Measurements from ENCODE around the gene CDKN2C.
"Not testable (repeated sequence)": the region's sequence is repeated elsewhere in the genome, so short reads cannot be mapped to it uniquely, and the experiment has no call there.

CDKN2C gene

GRCh38 chr1:51005549-51005948 lies 35.5 kb downstream of the CDKN2C start:
- not testable (repeated sequence) for H3K9ac ChIP-seq (ENCODE audit: low read length in 5 of 5)

GRCh38 chr1:51009381-51009780 lies 39.3 kb downstream of the CDKN2C start:
- peaks cover 0 to 18% (median 0%) of the 10 kb centered on the region in 5 donors for H3K4me1 ChIP-seq (ENCODE audit: control insufficient read depth in 5 of 5, insufficient read depth in 5 of 5, low read length in 5 of 5)
- no peak overlapping the region for H3K9ac ChIP-seq (ENCODE audit: low read length in 5 of 5)
- peaks cover 0 to 3% (median 0%) of the 10 kb centered on the region in 5 donors for H3K36me3 ChIP-seq (ENCODE audit: control insufficient read depth in 5 of 5, insufficient read depth in 5 of 5, low read length in 5 of 5)
- no peaks in the 10 kb centered on the region for H3K27me3 ChIP-seq (ENCODE audit: control insufficient read depth in 5 of 5, insufficient read depth in 4 of 5, low read length in 5 of 5)
- H3K9me3 ChIP-seq (ENCODE audit: control insufficient read depth in 5 of 5, low read length in 5 of 5), result no peaks in the 10 kb centered on the region
- H3K4me3 ChIP-seq (ENCODE audit: low read depth in 1 of 5, low read length in 5 of 5), result no peak overlapping the region
- H3K27ac ChIP-seq (ENCODE audit: low read depth, low read length), result peak overlapping the region; percentile 39

More at GRCh38 chr1:51005549-51005948, 35.5 kb downstream of the CDKN2C start:
- H3K36me3 ChIP-seq (ENCODE audit: control insufficient read depth in 5 of 5, insufficient read depth in 5 of 5, low read length in 5 of 5); H3K27me3 ChIP-seq (ENCODE audit: control insufficient read depth in 5 of 5, insufficient read depth in 4 of 5, low read length in 5 of 5); H3K27ac ChIP-seq (ENCODE audit: low read depth, low read length); H3K9me3 ChIP-seq (ENCODE audit: control insufficient read depth in 5 of 5, low read length in 5 of 5); H3K4me3 ChIP-seq (ENCODE audit: low read depth in 1 of 5, low read length in 5 of 5): not testable (repeated sequence)
- H3K4me1 ChIP-seq (ENCODE audit: control insufficient read depth in 5 of 5, insufficient read depth in 5 of 5, low read length in 5 of 5), result peaks cover 0 to 15% (median 0%) of the 10 kb centered on the region in 5 donors

GRCh38 chr1:51014878-51015277 lies 44.8 kb downstream of the CDKN2C start:
- H3K4me1 ChIP-seq (ENCODE audit: control insufficient read depth in 5 of 5, insufficient read depth in 5 of 5, low read length in 5 of 5), result peaks cover 0 to 18% (median 1%) of the 10 kb centered on the region in 5 donors
- H3K27me3 ChIP-seq (ENCODE audit: control insufficient read depth in 5 of 5, insufficient read depth in 4 of 5, low read length in 5 of 5), result no peaks in the 10 kb centered on the region
- no peak overlapping the region for H3K4me3 ChIP-seq (ENCODE audit: low read depth in 1 of 5, low read length in 5 of 5)
- H3K9me3 ChIP-seq (ENCODE audit: control insufficient read depth in 5 of 5, low read length in 5 of 5), result peaks cover 0 to 2% (median 0%) of the 10 kb centered on the region in 5 donors
- H3K27ac ChIP-seq (ENCODE audit: low read depth, low read length), result no peak overlapping the region
- H3K9ac ChIP-seq (ENCODE audit: low read length in 5 of 5), result no peak overlapping the region
- H3K36me3 ChIP-seq (ENCODE audit: control insufficient read depth in 5 of 5, insufficient read depth in 5 of 5, low read length in 5 of 5), result no peaks in the 10 kb centered on the region

- Histone ChIP-seq H3K4me3 (ENCODE audit: low read depth in 1 of 5, low read length in 5 of 5) (no peak overlapping the region), H3K4me1 (ENCODE audit: control insufficient read depth in 5 of 5, insufficient read depth in 5 of 5, low read length in 5 of 5) (peaks cover 0 to 15% (median 2%) of the 10 kb centered on the region in 5 donors), H3K9ac (ENCODE audit: low read length in 5 of 5) (no peak overlapping the region), H3K9me3 (ENCODE audit: control insufficient read depth in 5 of 5, low read length in 5 of 5) (peaks cover 0 to 2% (median 0%) of the 10 kb centered on the region in 5 donors), H3K36me3 (ENCODE audit: control insufficient read depth in 5 of 5, insufficient read depth in 5 of 5, low read length in 5 of 5) (no peaks in the 10 kb centered on the region), H3K27ac (ENCODE audit: low read depth, low read length) (peak overlapping the region; percentile 79), H3K27me3 (ENCODE audit: control insufficient read depth in 5 of 5, insufficient read depth in 4 of 5, low read length in 5 of 5) (no peaks in the 10 kb centered on the region)
Measured at GRCh38 chr1:51019811-51020210, 49.8 kb downstream of the CDKN2C start.
